Peyer's patch (tissue), 4 donors: ENCODE results near the gene ASCL3.

Source experiments
- CTCF ChIP-seq, 6 experiments: fragments of 450-650 bp in 4 of 6; fragments of 200-600 bp in 2 of 6; sonication (generic) in 1 of 6; IDR thresholded peaks; one replicate each; pipeline ENCODE4 v1.5.1; 2017 to 2019; ENCODE audit warnings: antibody characterized with exemption in 6 of 6, mild to moderate bottlenecking in 3 of 6, moderate library complexity in 1 of 6
- POLR2A ChIP-seq, 2 donors: fragments of 450-650 bp; IDR thresholded peaks; one replicate each; pipeline ENCODE4 v1.5.1; 2017; ENCODE audit warnings: antibody characterized with exemption in 2 of 2, mild to moderate bottlenecking in 2 of 2, moderate library complexity in 2 of 2

- no peak for TF ChIP-seq CTCF (IDR thresholded peaks at IDR 0.05)
- no peak for TF ChIP-seq POLR2A (IDR thresholded peaks at IDR 0.05)
These were observed 14.6 kb downstream of the ASCL3 start for GRCh38 chr11:8928205-8928604.
